A549 (cell line): Measurements from ENCODE around the gene TFPI2. TPM values are rescaled to one million over a fixed set of nuclear protein-coding genes. Genes with fewer than 3 reads are reported as not detected.

Experiments used
- ATAC-seq, 2 experiments: fragments of 200-7000 bp in 1 of 2; fragments of >200 bp in 1 of 2; cut with Nextera tagmentation in 1 of 2; cut with Tn5 transposase in 1 of 2; 3 replicates each; pipeline versions ENCODE4 v1.8.0 to v1.9.1; 2018 to 2020; ENCODE audit warnings: mild to moderate bottlenecking in 1 of 2, moderate library complexity in 1 of 2
- CTCF ChIA-PET: fragments of 300-600 bp; sonication (Branson Sonifier 250); formaldehyde crosslinking; extraction: SDS; loops from one replicate; lab custom pipeline; 2021; ENCODE audit warnings: antibody characterized with exemption, inconsistent platforms; lab: Yijun Ruan, JAX
- POLR2A ChIA-PET: fragments of 350-600 bp; formaldehyde crosslinking; extraction: SDS; loops from one replicate; lab custom pipeline; 2021; ENCODE audit warnings: antibody characterized with exemption, inconsistent platforms; lab: Yijun Ruan, JAX
- DNase-seq, 2 experiments: peaks; one replicate each; pipeline versions ENCODE4 v3.0.0 to v3.0.0-alpha.2; 2011 to 2016; ENCODE audit warnings: low read depth in 1 of 2, low spot score in 1 of 2
- FAIRE-seq: peaks from 2 replicates; lab custom pipeline; 2011; peaks lifted over from hg19 to GRCh38; lab: Jason Lieb, UNC
- H3K27ac ChIP-seq, 2 experiments: fragments of >200 bp; sonication (Bioruptor Twin); formaldehyde crosslinking; 3 replicates each; pipeline ENCODE4 v1.5.1; 2016 to 2017
- H3K4me1 ChIP-seq: fragments of >200 bp; sonication (Bioruptor Twin); formaldehyde crosslinking; 3 replicates; pipeline ENCODE4 v1.6.1; 2016
- H3K4me2 ChIP-seq: fragments of >200 bp; sonication (Bioruptor Twin); formaldehyde crosslinking; 3 replicates; pipeline ENCODE4 v1.6.1; 2016
- H3K4me3 ChIP-seq: fragments of >200 bp; sonication (Bioruptor Twin); formaldehyde crosslinking; 3 replicates; pipeline ENCODE4 v1.5.1; 2016
- H3K9me3 ChIP-seq: fragments of >200 bp; sonication (Bioruptor Twin); formaldehyde crosslinking; 3 replicates; pipeline ENCODE4 v1.6.1; 2016
- BHLHE40 ChIP-seq: IDR thresholded peaks from 2 replicates; pipeline ENCODE4 v1.6.1; 2012; ENCODE audit warnings: low read depth, low read length, inconsistent platforms
- CBX2 ChIP-seq: fragments of 200-600 bp; sonication (generic); IDR thresholded peaks from 2 replicates; pipeline ENCODE4 v1.6.1; 2016; ENCODE audit warnings: low read depth, mild to moderate bottlenecking, borderline replicate concordance
- CBX8 ChIP-seq: fragments of 200-600 bp; sonication (generic); IDR thresholded peaks from 2 replicates; pipeline ENCODE4 v1.6.1; 2016
- CTCF ChIP-seq: fragments of >200 bp; sonication (Bioruptor Twin); formaldehyde crosslinking; IDR thresholded peaks from 3 replicates; pipeline ENCODE4 v1.5.1; 2016
- E2F6 ChIP-seq: IDR thresholded peaks from 2 replicates; pipeline ENCODE4 v1.6.1; 2012; ENCODE audit warnings: low read depth, borderline replicate concordance
- EHF ChIP-seq: fragments of 250-450 bp; sonication (Bioruptor Pico); IDR thresholded peaks from 2 replicates; pipeline ENCODE4 v1.5.0; 2020; ENCODE audit warnings: mild to moderate bottlenecking
- ELK1 ChIP-seq: fragments of 150-350 bp; IDR thresholded peaks from 2 replicates; pipeline ENCODE4 v1.6.1; 2014; ENCODE audit warnings: low read depth, mild to moderate bottlenecking, low read length
- ESRRA ChIP-seq: fragments of 150-350 bp; IDR thresholded peaks from 2 replicates; pipeline ENCODE4 v1.6.1; 2014; ENCODE audit warnings: mild to moderate bottlenecking, low read length, borderline replicate concordance
- FOSB ChIP-seq: fragments of 250-450 bp; sonication (Bioruptor Pico); IDR thresholded peaks from 2 replicates; pipeline ENCODE4 v1.5.0; 2020; ENCODE audit warnings: mild to moderate bottlenecking, moderate library complexity
- FOXS1 ChIP-seq: fragments of 250-450 bp; sonication (Bioruptor Pico); IDR thresholded peaks from 2 replicates; pipeline ENCODE4 v1.5.0; 2020; ENCODE audit warnings: mild to moderate bottlenecking, moderate library complexity
- HES2 ChIP-seq: fragments of >200 bp; sonication (Bioruptor Twin); formaldehyde crosslinking; IDR thresholded peaks from 2 replicates; pipeline ENCODE4 v1.6.1; 2016
- HEYL ChIP-seq: fragments of 250-450 bp; sonication (Bioruptor Pico); IDR thresholded peaks from 2 replicates; pipeline ENCODE4 v1.8.0; 2021; ENCODE audit warnings: mild to moderate bottlenecking, moderate library complexity
- HMGXB4 ChIP-seq: fragments of 250-450 bp; sonication (Bioruptor Pico); IDR thresholded peaks from 2 replicates; pipeline ENCODE4 v1.5.0; 2021; ENCODE audit warnings: mild to moderate bottlenecking, moderate library complexity, borderline replicate concordance
- HOXA7 ChIP-seq: fragments of 250-450 bp; sonication (Bioruptor Pico); IDR thresholded peaks from 2 replicates; pipeline ENCODE4 v1.5.0; 2020; ENCODE audit warnings: mild to moderate bottlenecking, moderate library complexity
- HOXB13 ChIP-seq: fragments of 250-450 bp; sonication (Bioruptor Pico); IDR thresholded peaks from 2 replicates; pipeline ENCODE4 v1.5.0; 2020; ENCODE audit warnings: low read depth, mild to moderate bottlenecking, moderate library complexity
- HOXB5 ChIP-seq: fragments of 250-450 bp; sonication (Bioruptor Pico); IDR thresholded peaks from 2 replicates; pipeline ENCODE4 v1.5.0; 2020; ENCODE audit warnings: mild to moderate bottlenecking, moderate library complexity
- JUN ChIP-seq, 2 experiments: fragments of >200 bp; sonication (Bioruptor Twin); formaldehyde crosslinking; IDR thresholded peaks; 2 replicates in 1 of 2; 3 replicates in 1 of 2; pipeline ENCODE4 v1.6.1; 2016 to 2017
- MAX ChIP-seq: IDR thresholded peaks from 2 replicates; pipeline ENCODE4 v1.6.1; 2012
- NPAS2 ChIP-seq: fragments of 250-450 bp; sonication (Bioruptor Pico); IDR thresholded peaks from 2 replicates; pipeline ENCODE4 v1.8.0; 2022; ENCODE audit warnings: mild to moderate bottlenecking, moderate library complexity, borderline replicate concordance
- POLR2A ChIP-seq: IDR thresholded peaks from 2 replicates; pipeline ENCODE4 v1.6.1; 2012; ENCODE audit warnings: mild to moderate bottlenecking, low read length
- RAD21 ChIP-seq, 2 experiments: fragments of >200 bp in 1 of 2; sonication (Bioruptor Twin) in 1 of 2; formaldehyde crosslinking in 1 of 2; IDR thresholded peaks in 1 of 2; conservative IDR thresholded peaks in 1 of 2; 2 replicates in 1 of 2; 3 replicates in 1 of 2; pipeline ENCODE4 v1.6.1; 2012 to 2018; ENCODE audit warnings: inconsistent platforms in 1 of 2
- RARB ChIP-seq: fragments of 250-450 bp; sonication (Bioruptor Pico); IDR thresholded peaks from 2 replicates; pipeline ENCODE4 v1.8.0; 2021; ENCODE audit warnings: mild to moderate bottlenecking, moderate library complexity
- RCOR1 ChIP-seq: fragments of 150-350 bp; IDR thresholded peaks from 2 replicates; pipeline ENCODE4 v1.6.1; 2014; ENCODE audit warnings: antibody characterized with exemption, low read length, low read depth
- TFCP2L1 ChIP-seq: fragments of 250-450 bp; sonication (Bioruptor Pico); IDR thresholded peaks from 2 replicates; pipeline ENCODE4 v1.5.0; 2021; ENCODE audit warnings: mild to moderate bottlenecking
- USF2 ChIP-seq: fragments of 450-650 bp; IDR thresholded peaks from 2 replicates; pipeline ENCODE4 v1.6.1; 2014; ENCODE audit warnings: antibody characterized with exemption
- ZC3H11A ChIP-seq: fragments of 450-650 bp; IDR thresholded peaks from 2 replicates; pipeline ENCODE4 v1.6.1; 2014; ENCODE audit warnings: antibody characterized with exemption, mild to moderate bottlenecking
- ZFP36 ChIP-seq: fragments of 450-650 bp; IDR thresholded peaks from 2 replicates; pipeline ENCODE4 v1.6.1; 2014; ENCODE audit warnings: borderline replicate concordance; ENCODE audit not compliant: partially characterized antibody
- ZNF302 ChIP-seq: fragments of 250-450 bp; sonication (Bioruptor Pico); IDR thresholded peaks from 2 replicates; pipeline ENCODE4 v1.9.0; 2021; ENCODE audit warnings: inconsistent platforms, mild to moderate bottlenecking, moderate library complexity
- ZSCAN20 ChIP-seq: fragments of 250-450 bp; sonication (Bioruptor Pico); IDR thresholded peaks from 2 replicates; pipeline ENCODE4 v1.8.0; 2022; ENCODE audit warnings: mild to moderate bottlenecking, moderate library complexity
- WGBS: methylation state at CpG from one replicate; pipeline ENCODE4 v1.1.6; 2017; ENCODE audit errors: missing lambda C conversion rate; 5-methylcytosine and 5-hydroxymethylcytosine counted together
- polyA plus RNA-seq, 4 experiments: library from polyadenylated mRNA; depleted of rRNA in 3 of 4; stranded (reverse); fragments of >200 nt; fragmentation: RNase III in 1 of 4; extraction: RNeasy Plus Mini Kit Qiagen cat#74134 plus additional on column Dnase treatment in 1 of 4; gene quantifications; 2 replicates in 3 of 4; 3 replicates in 1 of 4; pipeline ENCODE4 v1.2.3, GENCODE V29; 2011 to 2017

TFPI2 gene
- polyA plus RNA-seq, 2 of the 4 experiments (the other 2 are of a cell fraction), result 156 to 172 TPM

- H3K4me1 ChIP-seq, result no peaks in the 10 kb centered on the region
- H3K9me3 ChIP-seq, result no peaks in the 10 kb centered on the region
- DNase-seq (no peak), ATAC-seq (no peak), FAIRE-seq (no peak)
- no peak for TF ChIP-seq JUN (IDR thresholded peaks at IDR 0.05)
- no peak for TF ChIP-seq HES2
- no peak for TF ChIP-seq HMGXB4 (CRISPR knock-in tag)
- TF ChIP-seq CTCF, result no peak
- no peak for TF ChIP-seq HOXA7 (CRISPR knock-in tag)
- TF ChIP-seq ZFP36, result no peak
- TF ChIP-seq POLR2A, result no peak
- TF ChIP-seq HOXB5 (CRISPR knock-in tag), result no peak
- TF ChIP-seq E2F6, result no peak
- TF ChIP-seq BHLHE40, result no peak
- no peak for TF ChIP-seq FOSB (CRISPR knock-in tag)
- no peak for TF ChIP-seq TFCP2L1
- no peak for TF ChIP-seq HEYL (CRISPR knock-in tag)
- no peak for TF ChIP-seq ZSCAN20
- TF ChIP-seq USF2, result no peak
- TF ChIP-seq RARB (CRISPR knock-in tag), result no peak
- TF ChIP-seq ZC3H11A, result no peak
- TF ChIP-seq ZNF302 (CRISPR knock-in tag), result no peak
- TF ChIP-seq NPAS2, result no peak
- no peak overlapping the region for H3K27ac ChIP-seq
- WGBS, result 100% methylated on average over 2 of the region's 2 CpGs
- ChIA-PET POLR2A (no interaction called here), CTCF (no interaction called here)
- no peak overlapping the region for H3K4me3 ChIP-seq
- H3K4me2 ChIP-seq, result no peak overlapping the region
Measured at GRCh38 chr7:93851536-93851935, 39.0 kb downstream of the TFPI2 start.

GRCh38 chr7:93843260-93843659 is 47.3 kb downstream of the TFPI2 start:
- TF ChIP-seq ELK1, result no peak
- TF ChIP-seq CBX8, result no peak
- TF ChIP-seq FOXS1 (CRISPR knock-in tag), result no peak
- TF ChIP-seq ESRRA, result no peak
- TF ChIP-seq RAD21 (conservative IDR thresholded peaks at IDR 0.05 in 1 of 2, IDR thresholded peaks at IDR 0.05 in 1 of 2), result no peak
- no peak for TF ChIP-seq RCOR1
- TF ChIP-seq ZNF302 (CRISPR knock-in tag), result no peak
- TF ChIP-seq HOXB13 (CRISPR knock-in tag), result no peak
- no peak for TF ChIP-seq ZSCAN20
- TF ChIP-seq ZC3H11A, result no peak
- no peak for TF ChIP-seq RARB (CRISPR knock-in tag)
- no peak for TF ChIP-seq HEYL (CRISPR knock-in tag)
- no peak for TF ChIP-seq HES2
- no peak for TF ChIP-seq JUN (IDR thresholded peaks at IDR 0.05)
- TF ChIP-seq EHF (CRISPR knock-in tag), result no peak
- no peak for TF ChIP-seq NPAS2
- no peak for TF ChIP-seq HOXB5 (CRISPR knock-in tag)
- TF ChIP-seq CTCF, result no peak
- no peak for TF ChIP-seq CBX2
- no peak for TF ChIP-seq MAX
- TF ChIP-seq, all 56 proteins: peak for 0
- 26% methylated on average over 1 of the region's 1 CpG for WGBS
- ChIA-PET POLR2A (no interaction called here), CTCF (no interaction called here)
- Histone ChIP-seq H3K9me3 (no peaks in the 10 kb centered on the region), H3K4me2 (no peak overlapping the region), H3K4me3 (no peak overlapping the region), H3K27ac (no peak overlapping the region), H3K4me1 (no peaks in the 10 kb centered on the region)
- no peak for ATAC-seq
- FAIRE-seq, result no peak
- DNase-seq, result no peak
